ENCODE measurements around the gene GAN.

GRCh38 chr16:81419806-81420205 lies 105.0 kb downstream of the GAN start:
- TF ChIP-seq CTCF (conservative IDR thresholded peaks at IDR 0.05; ENCODE audit: low read depth, low read length) (no peak), POLR2A (IDR thresholded peaks at IDR 0.05; ENCODE audit: low read depth, low read length) (no peak), RCOR1 (IDR thresholded peaks at IDR 0.05; ENCODE audit: insufficient replicate concordance, low read length) (no peak), RAD21 (IDR thresholded peaks at IDR 0.05; ENCODE audit: low read length) (no peak), CEBPB (IDR thresholded peaks at IDR 0.05; ENCODE audit: low read depth, low read length) (no peak), MAZ (IDR thresholded peaks at IDR 0.05; ENCODE audit: borderline replicate concordance, low read depth, low read length) (no peak), NFE2L2 (IDR thresholded peaks at IDR 0.05; ENCODE audit: low read depth, low read length) (no peak), ELK1 (IDR thresholded peaks at IDR 0.05; ENCODE audit: borderline replicate concordance, low read depth, low read length) (no peak)
- TF ChIP-seq, protein P1, sequence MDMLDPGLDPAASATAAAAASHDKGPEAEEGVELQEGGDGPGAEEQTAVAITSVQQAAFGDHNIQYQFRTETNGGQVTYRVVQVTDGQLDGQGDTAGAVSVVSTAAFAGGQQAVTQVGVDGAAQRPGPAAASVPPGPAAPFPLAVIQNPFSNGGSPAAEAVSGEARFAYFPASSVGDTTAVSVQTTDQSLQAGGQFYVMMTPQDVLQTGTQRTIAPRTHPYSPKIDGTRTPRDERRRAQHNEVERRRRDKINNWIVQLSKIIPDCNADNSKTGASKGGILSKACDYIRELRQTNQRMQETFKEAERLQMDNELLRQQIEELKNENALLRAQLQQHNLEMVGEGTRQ (IDR thresholded peaks at IDR 0.05; ENCODE audit: low read depth, low read length): no peak

Data from IMR-90 (cell line).